Measurements from ENCODE around the gene FRK.
"Not testable (repeated sequence)": the region's sequence is repeated elsewhere in the genome, so short reads cannot be mapped to it uniquely, and the experiment has no call there.

- TF ChIP-seq, protein P1, sequence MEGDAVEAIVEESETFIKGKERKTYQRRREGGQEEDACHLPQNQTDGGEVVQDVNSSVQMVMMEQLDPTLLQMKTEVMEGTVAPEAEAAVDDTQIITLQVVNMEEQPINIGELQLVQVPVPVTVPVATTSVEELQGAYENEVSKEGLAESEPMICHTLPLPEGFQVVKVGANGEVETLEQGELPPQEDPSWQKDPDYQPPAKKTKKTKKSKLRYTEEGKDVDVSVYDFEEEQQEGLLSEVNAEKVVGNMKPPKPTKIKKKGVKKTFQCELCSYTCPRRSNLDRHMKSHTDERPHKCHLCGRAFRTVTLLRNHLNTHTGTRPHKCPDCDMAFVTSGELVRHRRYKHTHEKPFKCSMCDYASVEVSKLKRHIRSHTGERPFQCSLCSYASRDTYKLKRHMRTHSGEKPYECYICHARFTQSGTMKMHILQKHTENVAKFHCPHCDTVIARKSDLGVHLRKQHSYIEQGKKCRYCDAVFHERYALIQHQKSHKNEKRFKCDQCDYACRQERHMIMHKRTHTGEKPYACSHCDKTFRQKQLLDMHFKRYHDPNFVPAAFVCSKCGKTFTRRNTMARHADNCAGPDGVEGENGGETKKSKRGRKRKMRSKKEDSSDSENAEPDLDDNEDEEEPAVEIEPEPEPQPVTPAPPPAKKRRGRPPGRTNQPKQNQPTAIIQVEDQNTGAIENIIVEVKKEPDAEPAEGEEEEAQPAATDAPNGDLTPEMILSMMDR (IDR thresholded peaks at IDR 0.05), result not testable (repeated sequence)
- TF ChIP-seq POLR2A (IDR thresholded peaks at IDR 0.05), result not testable (repeated sequence)
Observed at GRCh38 chr6:116046272-116046671, 14.4 kb downstream of the FRK start.
